ENCODE data around the gene NMNAT3. TPM values are rescaled to one million over a fixed set of nuclear protein-coding genes. Genes with fewer than 3 reads are reported as not detected.
"Not testable (repeated sequence)": the region's sequence is repeated elsewhere in the genome, so short reads cannot be mapped to it uniquely, and the experiment has no call there.

The NMNAT3 gene
- total and polyA plus RNA-seq, 9 donors: 15.8 to 31.2 (median 21.6) TPM

GRCh38 chr3:139586420-139587017 lies 91.3 kb downstream of the NMNAT3 start:
- Histone ChIP-seq H3K4me1 (ENCODE audit: insufficient read depth) (no peaks in the 10 kb centered on the region), H3K27ac (no peak overlapping the region), H3K36me3 (no peaks in the 10 kb centered on the region), H3K9me3 (no peaks in the 10 kb centered on the region), H3K27me3 (no peaks in the 10 kb centered on the region), H3K4me3 (no peak overlapping the region)
- 43 to 51% (median 48%) methylated on average over 1 of the region's 1 CpG for WGBS, 3 donors
- intact Hi-C loops (cut with DNase I): no loop called here
- DNase-seq: no peak
- TF ChIP-seq CTCF (IDR thresholded peaks at IDR 0.05) (no peak), POLR2A (IDR thresholded peaks at IDR 0.05) (no peak), EP300 (IDR thresholded peaks at IDR 0.05) (no peak)

- no peak overlapping the region for H3K4me3 ChIP-seq
- DNase-seq: no peak
- TF ChIP-seq POLR2A (IDR thresholded peaks at IDR 0.05): no peak
- TF ChIP-seq EP300 (IDR thresholded peaks at IDR 0.05): no peak
- no peak for TF ChIP-seq CTCF (IDR thresholded peaks at IDR 0.05)
- 77 to 81% (median 78%) methylated on average over 4 of the region's 4 CpGs for WGBS, 3 donors
- no peaks in the 10 kb centered on the region for H3K36me3 ChIP-seq
- intact Hi-C loops (cut with DNase I): no loop called here
- no peaks in the 10 kb centered on the region for H3K27me3 ChIP-seq
- no peaks in the 10 kb centered on the region for H3K9me3 ChIP-seq
- no peaks in the 10 kb centered on the region for H3K4me1 ChIP-seq (ENCODE audit: insufficient read depth)
- no peak overlapping the region for H3K27ac ChIP-seq
Measured at GRCh38 chr3:139585820-139586219, 92.0 kb downstream of the NMNAT3 start.

- intact Hi-C loops (cut with DNase I): not testable (repeated sequence)
Measured at GRCh38 chr3:139583651-139584050, 94.1 kb downstream of the NMNAT3 start.

GRCh38 chr3:139578783-139579182 lies 99.0 kb downstream of the NMNAT3 start:
- peaks cover 3% of the 10 kb centered on the region for H3K4me1 ChIP-seq (ENCODE audit: insufficient read depth)
- H3K27ac ChIP-seq: no peak overlapping the region
- no peaks in the 10 kb centered on the region for H3K27me3 ChIP-seq
- DNase-seq: no peak
- intact Hi-C loops (cut with DNase I): no loop called here
- no peaks in the 10 kb centered on the region for H3K9me3 ChIP-seq
- WGBS, 3 donors: 85 to 97% (median 93%) methylated on average over 7 of the region's 7 CpGs
- H3K4me3 ChIP-seq: no peak overlapping the region
- H3K36me3 ChIP-seq: no peaks in the 10 kb centered on the region
- TF ChIP-seq POLR2A (IDR thresholded peaks at IDR 0.05) (no peak), EP300 (IDR thresholded peaks at IDR 0.05) (no peak), CTCF (IDR thresholded peaks at IDR 0.05) (no peak)

More at GRCh38 chr3:139583651-139584050, 94.1 kb downstream of the NMNAT3 start:
- H3K4me3 ChIP-seq; H3K36me3 ChIP-seq; H3K4me1 ChIP-seq (ENCODE audit: insufficient read depth); H3K27ac ChIP-seq; DNase-seq; H3K27me3 ChIP-seq; H3K9me3 ChIP-seq: not testable (repeated sequence)
- WGBS, 3 donors: 97 to 98% (median 98%) methylated on average over 12 of the region's 12 CpGs

GRCh38 chr3:139577909-139578308 lies 99.9 kb downstream of the NMNAT3 start:
- TF ChIP-seq POLR2A (IDR thresholded peaks at IDR 0.05): no peak
- TF ChIP-seq CTCF (IDR thresholded peaks at IDR 0.05): no peak
- no peak for TF ChIP-seq EP300 (IDR thresholded peaks at IDR 0.05)
- H3K4me3 ChIP-seq: no peak overlapping the region
- H3K27me3 ChIP-seq: no peaks in the 10 kb centered on the region
- intact Hi-C loops (cut with DNase I): no loop called here
- H3K4me1 ChIP-seq (ENCODE audit: insufficient read depth): peaks cover 5% of the 10 kb centered on the region
- no peaks in the 10 kb centered on the region for H3K36me3 ChIP-seq
- no peak for DNase-seq
- no peak overlapping the region for H3K27ac ChIP-seq
- H3K9me3 ChIP-seq: no peaks in the 10 kb centered on the region
